GM12864 (cell line): ENCODE data around the gene CDC73.

ENCODE experiments used
- DNase-seq: peaks from one replicate; pipeline ENCODE4 v3.0.0-alpha.2; 2011; ENCODE audit warnings: low read depth
- H3K4me3 ChIP-seq: 2 replicates; pipeline ENCODE4 v1.5.1; 2011; ENCODE audit warnings: mild to moderate bottlenecking, low read depth, low read length, control low read depth
- CTCF ChIP-seq: IDR thresholded peaks from 2 replicates; pipeline ENCODE4 v1.5.1; 2011; ENCODE audit warnings: low read depth, mild to moderate bottlenecking, moderate library complexity, low read length, control low read depth, inconsistent platforms; ENCODE audit errors: missing control alignments

CDC73 gene

GRCh38 chr1:193210996-193211395 is 89.2 kb downstream of the CDC73 start:
- no peak for TF ChIP-seq CTCF
- DNase-seq: no peak
- H3K4me3 ChIP-seq: no peak overlapping the region

- H3K4me3 ChIP-seq: no peak overlapping the region
- TF ChIP-seq CTCF: no peak
- no peak for DNase-seq
These were observed 89.7 kb downstream of the CDC73 start for GRCh38 chr1:193211539-193211938.

GRCh38 chr1:193212637-193213036 is 90.8 kb downstream of the CDC73 start:
- TF ChIP-seq CTCF: no peak
- no peak for DNase-seq
- H3K4me3 ChIP-seq: no peak overlapping the region

GRCh38 chr1:193213998-193214397 is 92.2 kb downstream of the CDC73 start:
- DNase-seq: no peak
- no peak for TF ChIP-seq CTCF
- no peak overlapping the region for H3K4me3 ChIP-seq

GRCh38 chr1:193216920-193217319 is 95.1 kb downstream of the CDC73 start:
- TF ChIP-seq CTCF: no peak
- DNase-seq: peak; percentile 31
- H3K4me3 ChIP-seq: no peak overlapping the region

GRCh38 chr1:193219391-193219790 is 97.6 kb downstream of the CDC73 start:
- no peak for DNase-seq
- H3K4me3 ChIP-seq: no peak overlapping the region
- no peak for TF ChIP-seq CTCF

- TF ChIP-seq CTCF: no peak
- no peak overlapping the region for H3K4me3 ChIP-seq
- no peak for DNase-seq
These were observed 99.8 kb downstream of the CDC73 start for GRCh38 chr1:193221651-193222050.
